Stimulated activated CD4-positive, alpha-beta T cell treated with anti-CD3 and anti-CD28 coated beads, TNF-alpha, amount 100 ng/mL, for 4 hours (primary cell): ENCODE data around the gene PRKCQ.

Source experiments
- DNase-seq, 3 experiments: peaks; one replicate each; pipeline ENCODE4 v3.0.0-alpha.2; 2020; ENCODE audit warnings: low read depth in 3 of 3

PRKCQ gene

GRCh38 chr10:6406220-6407033 lies 173.6 kb downstream of the PRKCQ start:
- DNase-seq = peak in 1 of 3 experiments; percentile 13

GRCh38 chr10:6405713-6406112 lies 174.4 kb downstream of the PRKCQ start:
- DNase-seq = no peak

GRCh38 chr10:6404127-6405072 lies 175.7 kb downstream of the PRKCQ start:
- no peak for DNase-seq

GRCh38 chr10:6402960-6403359 lies 177.1 kb downstream of the PRKCQ start:
- DNase-seq = no peak

- no peak for DNase-seq
These were observed 177.7 kb downstream of the PRKCQ start for GRCh38 chr10:6402349-6402709.

GRCh38 chr10:6401558-6402348 lies 178.3 kb downstream of the PRKCQ start:
- DNase-seq = peak in 1 of 3 experiments; percentile 39

GRCh38 chr10:6400821-6401465 lies 179.1 kb downstream of the PRKCQ start:
- no peak for DNase-seq

- no peak for DNase-seq
These were observed 179.7 kb downstream of the PRKCQ start for GRCh38 chr10:6400331-6400730.

GRCh38 chr10:6399879-6400278 lies 180.2 kb downstream of the PRKCQ start:
- DNase-seq = no peak

- DNase-seq = no peak
These were observed 180.8 kb downstream of the PRKCQ start for GRCh38 chr10:6399231-6399741.

- no peak for DNase-seq
These were observed 181.7 kb downstream of the PRKCQ start for GRCh38 chr10:6398399-6398798.

- DNase-seq = no peak
These were observed 183.4 kb downstream of the PRKCQ start for GRCh38 chr10:6396652-6397051.

GRCh38 chr10:6396226-6396625 lies 183.8 kb downstream of the PRKCQ start:
- no peak for DNase-seq

- DNase-seq = no peak
These were observed 184.5 kb downstream of the PRKCQ start for GRCh38 chr10:6395606-6396005.

GRCh38 chr10:6394084-6394483 lies 186.0 kb downstream of the PRKCQ start:
- DNase-seq = no peak

- DNase-seq = no peak
These were observed 186.9 kb downstream of the PRKCQ start for GRCh38 chr10:6393168-6393567.

GRCh38 chr10:6390213-6390845 lies 189.7 kb downstream of the PRKCQ start:
- no peak for DNase-seq

GRCh38 chr10:6388261-6388893 lies 191.7 kb downstream of the PRKCQ start:
- DNase-seq = no peak

- no peak for DNase-seq
These were observed 193.1 kb downstream of the PRKCQ start for GRCh38 chr10:6386960-6387359.

GRCh38 chr10:6386346-6386745 lies 193.7 kb downstream of the PRKCQ start:
- DNase-seq = no peak
